K562 (cell line): ENCODE data around the gene TMEM217. TPM values are rescaled to one million over a fixed set of nuclear protein-coding genes. Genes with fewer than 3 reads are reported as not detected.

Source experiments
- ARID3A ChIP-seq: IDR thresholded peaks from 2 replicates; pipeline ENCODE4 v1.6.1; 2012; ENCODE audit warnings: low read depth, low read length, improper control_type of control experiment, borderline replicate concordance
- BRF2 ChIP-seq: IDR thresholded peaks from 3 replicates; pipeline ENCODE4 v1.6.1; 2011; ENCODE audit warnings: borderline replicate concordance, mild to moderate bottlenecking; ENCODE audit not compliant: insufficient read length, insufficient read depth
- CBX3 ChIP-seq, 2 experiments: IDR thresholded peaks; 1 replicate in 1 of 2; 2 replicates in 1 of 2; pipeline ENCODE4 v1.6.1; 2012; ENCODE audit warnings: inconsistent platforms in 2 of 2, low read length in 2 of 2, borderline replicate concordance in 1 of 2, control low read depth in 1 of 2
- ELF4 ChIP-seq: fragments of 450-650 bp; formaldehyde crosslinking; IDR thresholded peaks from 2 replicates; pipeline ENCODE4 v1.4.0; 2022; ENCODE audit warnings: missing genetic modification characterization
- GTF2F1 ChIP-seq: IDR thresholded peaks from 2 replicates; pipeline ENCODE4 v1.6.1; 2011; ENCODE audit warnings: low read depth, low read length, improper control_type of control experiment
- KLF6 ChIP-seq: fragments of 250-450 bp; sonication (Bioruptor Pico); IDR thresholded peaks from 2 replicates; pipeline ENCODE4 v1.4.0; 2020; ENCODE audit warnings: mild to moderate bottlenecking, moderate library complexity, borderline replicate concordance
- NCOA1 ChIP-seq: fragments of 450-650 bp; IDR thresholded peaks from 2 replicates; pipeline ENCODE4 v1.6.1; 2016; ENCODE audit warnings: low read depth
- NR4A1 ChIP-seq, 2 experiments: fragments of 250-450 bp in 1 of 2; fragments of 450-650 bp in 1 of 2; sonication (Bioruptor Pico) in 1 of 2; IDR thresholded peaks; 2 replicates each; pipeline versions ENCODE4 v1.4.0 to v1.6.1; 2016 to 2020; ENCODE audit warnings: mild to moderate bottlenecking in 2 of 2, missing compliant biosample characterization in 1 of 2, missing genetic modification characterization in 1 of 2, moderate library complexity in 1 of 2
- SRSF3 ChIP-seq: fragments of 200-400 bp; formaldehyde crosslinking; IDR thresholded peaks from 2 replicates; pipeline ENCODE4 v1.6.1; 2016; ENCODE audit warnings: mild to moderate bottlenecking, low read length, moderate library complexity; ENCODE audit not compliant: insufficient read depth
- STAT6 ChIP-seq: sonication (generic); formaldehyde crosslinking; IDR thresholded peaks from 2 replicates; pipeline ENCODE4 v1.8.1; 2023; ENCODE audit warnings: mild to moderate bottlenecking, missing genetic modification reagents
- TCF3 ChIP-seq: sonication (generic); formaldehyde crosslinking; IDR thresholded peaks from 2 replicates; pipeline ENCODE4 v1.4.0; 2020; ENCODE audit warnings: mild to moderate bottlenecking, missing genetic modification reagents
- ZBTB33 ChIP-seq: sonication (generic); formaldehyde crosslinking; IDR thresholded peaks from 2 replicates; pipeline ENCODE4 v1.8.1; 2023; ENCODE audit warnings: mild to moderate bottlenecking, missing genetic modification reagents
- ZFP91 ChIP-seq: sonication (generic); formaldehyde crosslinking; IDR thresholded peaks from 2 replicates; pipeline ENCODE4 v1.8.0; 2022; ENCODE audit warnings: mild to moderate bottlenecking, missing genetic modification reagents
- ZSCAN32 ChIP-seq: fragments of 450-650 bp; formaldehyde crosslinking; IDR thresholded peaks from 2 replicates; pipeline ENCODE4 v1.4.0; 2020; ENCODE audit warnings: mild to moderate bottlenecking, moderate library complexity
- polyA plus RNA-seq, 8 experiments: library from polyadenylated mRNA; depleted of rRNA in 4 of 8; stranded (reverse) in 5 of 8; unstranded in 3 of 8; fragments of >200 nt; fragmentation: Nextera tagmentation in 2 of 8; fragmentation: Illumina TruSeq in 1 of 8; extraction: Ambion mirVana in 2 of 8; extraction: Trizol in 1 of 8; gene quantifications; 2 replicates each; pipeline versions ENCODE4 v1.2.1 to v1.2.3, GENCODE V29; 2011 to 2014; ENCODE audit warnings: inconsistent platforms in 1 of 8, missing spikeins in 1 of 8
- total RNA-seq, 7 experiments: library from RNA; depleted of rRNA in 6 of 7; stranded (reverse); fragments of >200 nt in 6 of 7; fragmentation: Illumina TruSeq in 2 of 7; extraction: Trizol in 2 of 7; gene quantifications; 2 replicates each; pipeline versions ENCODE4 v1.2.1 to v1.2.3, GENCODE V29; 2011 to 2021; ENCODE audit warnings: low replicate concordance in 1 of 7

TMEM217 gene
- total and polyA plus RNA-seq, 9 of the 15 experiments (the other 6 are each of a cell fraction or from before 2014, with no cell fraction given), result 1.3 to 8.0 (median 1.9) TPM

- TF ChIP-seq ZBTB33 (CRISPR knock-in tag) (peak; percentile 75), BRF2 (no peak), NR4A1 (CRISPR knock-in tag; IDR thresholded peaks at IDR 0.05) (no peak), NR4A1 (tag; IDR thresholded peaks at IDR 0.05) (peak; percentile 75; the same call in 1 of the 2 replicates), CBX3 (IDR thresholded peaks at IDR 0.05; ENCODE audit: borderline replicate concordance in 1 of 2, low read length in 2 of 2) (peak in 1 of 2 experiments; percentile 55; a peak in 1 of 3 replicates), KLF6 (CRISPR knock-in tag) (0 out of 2 replicates have a peak, but pooled peaks have one; percentile 9), ARID3A (peak; percentile 42; the same call in 1 of the 2 replicates), ELF4 (peak; percentile 50; the same call in 1 of the 2 replicates), STAT6 (peak; percentile 53; the same call in 1 of the 2 replicates), ZSCAN32 (no peak), TCF3 (peak; percentile 49; the same call in 1 of the 2 replicates), ZFP91 (CRISPR knock-in tag) (no peak), GTF2F1 (no peak), NCOA1 (peak; percentile 35; the same call in 1 of the 2 replicates), SRSF3 (no peak)
Measured at GRCh38 chr6:37210313-37210968, 47.5 kb downstream of the TMEM217 start (continued).
